ENCODE results near the gene DGCR6L.
A peak's percentile ranks its signal among the peaks of the same experiment; 100 is the strongest.
"Not testable (repeated sequence)": the region's sequence is repeated elsewhere in the genome, so short reads cannot be mapped to it uniquely, and the experiment has no call there.

DGCR6L gene

GRCh38 chr22:20319745-20320658, at the start of gene DGCR6L:
Gene DGCR6L (minus strand): TSS chr22:20320060. CDS start chr22:20319988, 72 bp downstream.
- DNase-seq, result peak; percentile 78

GRCh38 chr22:20368875-20369274, 49.0 kb upstream of the DGCR6L start:
- not testable (repeated sequence) for DNase-seq

DNA sequence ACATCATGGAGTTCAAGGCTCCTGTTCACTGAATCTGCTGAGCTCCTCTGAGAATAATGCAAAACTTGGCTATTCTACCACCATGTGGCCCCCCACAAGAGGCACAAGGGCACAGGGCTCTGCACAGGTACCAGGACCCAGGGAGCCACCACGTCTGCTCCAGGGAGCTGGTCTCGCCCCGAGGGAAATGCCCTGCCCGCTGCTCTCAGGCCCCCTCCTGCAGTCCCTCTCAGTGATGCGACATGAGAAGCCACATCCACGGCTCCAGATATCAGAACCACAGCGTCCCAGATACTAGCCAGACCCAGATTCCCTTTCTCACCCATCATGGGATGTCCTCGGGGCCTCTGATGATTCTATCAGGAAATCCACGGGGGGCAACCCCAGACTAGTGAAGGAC, 47.0 kb upstream of the DGCR6L start:
- not testable (repeated sequence) for DNase-seq

GRCh38 chr22:20364335-20365260, 44.7 kb upstream of the DGCR6L start:
- not testable (repeated sequence) for DNase-seq

GRCh38 chr22:20362403-20362802, 42.5 kb upstream of the DGCR6L start:
- DNase-seq, result not testable (repeated sequence)

DNA sequence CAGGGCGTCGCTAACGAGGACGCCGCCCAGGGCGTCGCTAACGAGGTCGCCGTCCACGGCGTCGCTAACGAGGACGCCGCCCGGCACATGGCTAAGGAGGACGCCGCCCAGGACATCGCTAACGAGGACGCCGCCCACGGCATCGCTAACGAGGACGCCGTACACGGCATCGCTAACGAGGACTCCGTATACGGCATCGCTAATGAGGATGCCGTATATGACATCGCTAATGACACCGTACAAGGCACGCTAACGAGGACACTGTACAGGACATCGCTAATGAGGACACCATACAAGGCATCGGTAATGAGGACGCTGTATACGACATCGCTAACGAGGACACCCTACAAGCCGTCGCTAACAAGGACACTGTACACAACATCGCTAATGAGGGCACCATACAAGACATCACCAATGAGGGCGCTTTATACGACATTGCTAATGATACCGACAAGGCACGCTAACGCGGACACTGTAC, 41.9 kb upstream of the DGCR6L start:
- not testable (repeated sequence) for DNase-seq

- DNase-seq, result not testable (repeated sequence)
Measured at GRCh38 chr22:20360866-20361751, 41.2 kb upstream of the DGCR6L start.

GRCh38 chr22:20360261-20360660, 40.4 kb upstream of the DGCR6L start:
- not testable (repeated sequence) for DNase-seq

DNA sequence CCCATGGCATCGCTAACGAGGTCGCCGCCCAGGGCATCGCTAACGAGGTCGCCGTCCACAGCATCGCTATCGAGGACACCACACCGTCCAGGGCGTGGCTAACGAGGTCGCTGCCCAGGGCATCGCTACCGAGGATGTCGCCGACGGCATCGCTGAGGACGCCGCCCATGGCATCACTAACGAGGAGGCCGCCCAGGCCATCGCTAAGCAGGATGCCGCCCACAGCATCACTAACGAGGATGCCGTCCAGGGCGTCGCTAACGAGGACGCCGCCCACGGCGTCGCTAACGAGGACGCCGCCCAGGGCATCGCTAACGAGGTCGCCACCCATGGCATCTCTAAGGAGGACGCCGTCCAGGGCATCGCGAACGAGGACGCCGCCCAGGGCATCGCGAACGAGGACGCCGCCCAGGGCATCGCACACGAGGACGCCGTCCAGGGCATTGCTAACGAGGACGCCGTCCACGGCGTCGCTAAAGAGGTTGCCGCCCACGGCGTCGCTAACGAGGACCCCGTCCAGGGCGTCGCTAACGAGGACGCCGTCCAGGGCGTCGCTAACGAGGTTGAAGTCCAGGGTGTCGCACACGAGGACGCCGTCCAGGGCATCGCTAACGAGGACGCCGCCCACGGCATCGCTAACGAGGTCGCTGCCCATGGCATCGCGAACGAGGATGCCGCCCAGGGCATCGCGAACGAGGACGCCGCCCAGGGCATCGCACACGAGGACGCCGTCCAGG, 38.8 kb upstream of the DGCR6L start:
- not testable (repeated sequence) for DNase-seq

GRCh38 chr22:20357967-20358366, 38.1 kb upstream of the DGCR6L start:
- DNase-seq, result not testable (repeated sequence)

DNA sequence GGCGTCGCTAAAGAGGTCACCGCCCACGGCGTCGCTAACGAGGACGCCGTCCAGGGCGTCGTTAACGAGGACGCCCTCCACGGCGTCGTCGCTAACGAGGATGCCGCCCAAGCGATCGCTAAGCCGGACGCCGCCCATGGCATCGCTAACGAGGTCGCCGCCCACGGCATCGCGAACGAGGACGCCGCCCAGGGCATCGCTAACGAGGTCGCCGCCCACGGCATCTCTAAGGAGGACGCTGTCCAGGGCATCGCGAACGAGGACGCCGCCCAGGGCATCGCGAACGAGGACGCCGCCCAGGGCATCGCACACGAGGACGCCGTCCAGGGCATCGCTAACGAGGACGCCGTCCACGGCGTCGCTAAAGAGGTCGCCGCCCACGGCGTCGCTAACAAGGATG, 37.0 kb upstream of the DGCR6L start:
- DNase-seq, result not testable (repeated sequence)

- DNase-seq, result not testable (repeated sequence)
Measured at GRCh38 chr22:20355939-20356636, 36.2 kb upstream of the DGCR6L start.

DNA sequence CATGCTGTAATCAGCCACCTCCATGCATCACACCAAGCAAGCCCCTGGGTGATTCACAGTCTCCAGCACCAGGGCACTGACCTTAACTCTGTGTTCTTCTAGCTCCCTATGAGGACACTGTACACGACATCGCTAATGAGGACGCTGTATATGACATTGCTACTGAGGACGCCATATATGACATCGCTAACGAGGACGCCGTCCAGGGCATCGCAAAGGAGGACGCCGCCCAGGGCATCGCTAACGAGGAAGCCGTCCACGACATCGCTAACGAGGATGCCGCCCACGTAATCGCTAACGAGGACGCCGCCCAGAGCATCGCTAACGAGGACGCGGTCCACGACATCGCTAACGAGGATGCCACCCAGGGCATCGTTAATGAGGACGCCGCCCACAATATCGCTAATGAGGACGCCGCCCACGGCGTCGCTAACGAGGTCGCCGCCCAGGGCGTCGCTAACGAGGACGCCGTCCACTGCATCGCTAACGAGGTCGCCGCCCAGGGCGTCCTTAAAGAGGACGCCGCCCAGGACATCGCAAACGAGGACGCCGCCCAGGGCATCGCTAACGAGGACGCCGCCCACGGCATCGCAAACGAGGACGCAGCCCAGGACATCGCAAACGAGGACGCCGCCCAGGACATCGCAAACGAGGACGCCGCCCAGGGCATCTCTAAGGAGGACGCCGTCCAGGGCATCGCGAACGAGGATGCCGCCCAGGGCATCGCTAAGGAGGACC, 34.5 kb upstream of the DGCR6L start:
- no peak for DNase-seq

GRCh38 chr22:20352536-20352935, 32.7 kb upstream of the DGCR6L start:
- not testable (repeated sequence) for DNase-seq

DNA sequence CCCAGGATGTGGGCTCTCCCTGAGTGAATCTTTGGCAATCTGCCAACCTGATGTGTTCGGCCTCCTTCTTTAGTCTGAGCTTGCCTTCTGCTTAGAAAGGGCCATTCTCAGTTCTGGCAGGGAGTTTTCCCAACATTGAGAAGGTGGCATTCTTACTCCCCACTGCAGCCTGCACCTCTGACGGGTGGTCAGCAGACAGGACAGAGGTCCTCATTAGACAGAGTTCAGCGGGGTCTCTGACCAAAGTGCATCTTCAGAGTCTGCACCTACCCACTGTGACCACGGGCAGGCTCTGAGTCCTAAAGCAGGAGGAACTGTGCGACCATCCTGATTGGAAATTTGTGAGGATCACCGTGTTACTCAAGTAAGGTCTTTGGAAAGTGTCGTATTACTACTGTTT, 26.7 kb upstream of the DGCR6L start:
- DNase-seq, result not testable (repeated sequence)

GRCh38 chr22:20338291-20338690, 18.4 kb upstream of the DGCR6L start:
- DNase-seq, result not testable (repeated sequence)

GRCh38 chr22:20337807-20338206, 17.9 kb upstream of the DGCR6L start:
- not testable (repeated sequence) for DNase-seq

DNA sequence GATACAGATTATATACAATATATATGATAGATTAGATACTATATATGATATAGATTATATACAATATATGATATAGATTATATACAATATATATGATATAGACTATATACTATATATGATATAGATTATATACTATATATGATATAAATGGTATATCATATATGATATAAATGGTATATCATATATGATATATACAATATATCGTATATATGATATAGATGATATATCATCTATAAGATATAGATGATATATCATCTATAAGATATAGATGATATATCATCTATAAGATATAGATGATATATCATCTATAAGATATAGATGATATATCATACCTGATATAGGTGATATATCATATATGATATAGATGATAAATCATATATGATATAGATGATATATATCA, 16.7 kb upstream of the DGCR6L start:
- not testable (repeated sequence) for DNase-seq

GRCh38 chr22:20328569-20328930, 8.7 kb upstream of the DGCR6L start:
- DNase-seq, result not testable (repeated sequence)

DNA sequence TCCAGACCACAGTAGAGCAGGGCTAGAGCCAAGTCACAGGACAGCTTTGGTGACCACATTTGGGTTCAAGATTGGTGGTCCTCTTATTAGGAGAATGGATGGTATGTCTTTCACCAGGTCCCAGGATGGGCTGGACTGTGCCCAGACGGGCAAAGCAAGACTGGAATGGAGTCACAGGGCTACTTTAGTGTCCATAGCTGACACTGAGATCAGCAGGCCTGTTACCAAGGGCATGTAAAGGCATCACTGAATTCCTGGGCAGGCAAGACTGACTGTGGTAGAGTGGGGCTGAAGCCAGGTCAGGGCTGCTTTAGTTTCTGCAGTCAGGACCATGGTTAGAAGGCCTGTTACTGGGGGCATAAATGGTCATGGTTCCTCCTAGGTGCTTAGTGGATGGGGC, 6.1 kb upstream of the DGCR6L start:
- not testable (repeated sequence) for DNase-seq

All from NCI-H2227 treated with DMSO at 0.1 percent for 48 hours (cell line).